Fibroblast of mammary gland (primary cell): ENCODE measurements around the gene PLAAT1.

Source experiments
- DNase-seq: peaks from one replicate; pipeline ENCODE4 v3.0.0-alpha.2; 2010; ENCODE audit warnings: low read depth
- H3K4me3 ChIP-seq: 2 replicates; pipeline ENCODE4 v1.5.1; 2011; ENCODE audit warnings: low read depth, mild to moderate bottlenecking, low read length, moderate library complexity; ENCODE audit not compliant: control insufficient read depth
- TF ChIP-seq, protein P1 (sequence below): conservative IDR thresholded peaks from 2 replicates; pipeline ENCODE4 v1.5.1; 2011; ENCODE audit warnings: low read depth, low read length, inconsistent platforms; ENCODE audit not compliant: control insufficient read depth, insufficient read depth

The PLAAT1 gene

DNA sequence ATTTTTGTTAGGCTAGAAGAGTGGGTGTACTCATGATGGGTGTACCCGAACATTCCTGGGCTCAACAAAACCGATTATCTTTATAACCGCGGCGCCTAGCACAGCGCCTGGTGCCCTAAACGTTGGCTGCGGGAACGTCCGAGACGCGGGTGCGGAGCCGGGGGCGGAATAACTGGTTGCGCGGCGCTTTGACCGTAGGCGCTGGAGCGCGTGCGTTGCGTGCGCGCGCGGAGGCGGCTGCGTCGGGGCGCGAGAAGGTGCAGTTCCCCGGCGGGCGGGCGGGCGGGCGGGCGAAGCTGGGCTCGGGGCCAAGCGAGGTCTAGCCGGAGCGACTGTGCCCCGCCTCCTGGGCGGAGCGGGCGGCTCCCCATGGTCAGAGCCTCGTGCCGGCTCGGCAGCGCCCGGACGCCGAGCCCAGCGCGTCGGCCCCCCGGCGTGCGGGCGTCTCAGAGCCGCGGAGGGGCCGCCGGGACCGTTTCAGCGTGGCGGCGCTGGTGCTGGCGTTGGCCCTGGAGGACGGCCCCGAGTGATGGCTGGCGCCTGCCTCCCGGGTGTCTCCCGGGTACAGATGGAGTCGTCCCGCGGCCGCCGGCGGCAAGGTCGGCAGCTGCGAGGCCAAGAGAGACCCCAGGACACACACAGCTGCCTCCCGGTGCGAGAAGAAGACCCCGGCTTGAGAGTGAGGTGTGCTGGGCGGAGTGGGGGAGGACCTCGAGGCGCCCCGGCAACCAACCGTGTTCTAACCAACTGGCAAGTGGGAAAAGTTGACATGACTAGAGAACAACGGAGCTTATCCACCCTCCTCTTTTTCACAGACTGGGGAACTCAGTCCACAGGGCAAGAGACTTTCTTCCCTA is at the start of gene PLAAT1:
PLAAT1 (plus strand) TSS at position 373 of the 857 bp plus-strand sequence. CDS start 14,429 bp downstream, outside the sequence.
- peak; percentile 38 for DNase-seq
- peak within 1 kb of the TSS; percentile 44 for H3K4me3 ChIP-seq
- TF ChIP-seq, protein P1, sequence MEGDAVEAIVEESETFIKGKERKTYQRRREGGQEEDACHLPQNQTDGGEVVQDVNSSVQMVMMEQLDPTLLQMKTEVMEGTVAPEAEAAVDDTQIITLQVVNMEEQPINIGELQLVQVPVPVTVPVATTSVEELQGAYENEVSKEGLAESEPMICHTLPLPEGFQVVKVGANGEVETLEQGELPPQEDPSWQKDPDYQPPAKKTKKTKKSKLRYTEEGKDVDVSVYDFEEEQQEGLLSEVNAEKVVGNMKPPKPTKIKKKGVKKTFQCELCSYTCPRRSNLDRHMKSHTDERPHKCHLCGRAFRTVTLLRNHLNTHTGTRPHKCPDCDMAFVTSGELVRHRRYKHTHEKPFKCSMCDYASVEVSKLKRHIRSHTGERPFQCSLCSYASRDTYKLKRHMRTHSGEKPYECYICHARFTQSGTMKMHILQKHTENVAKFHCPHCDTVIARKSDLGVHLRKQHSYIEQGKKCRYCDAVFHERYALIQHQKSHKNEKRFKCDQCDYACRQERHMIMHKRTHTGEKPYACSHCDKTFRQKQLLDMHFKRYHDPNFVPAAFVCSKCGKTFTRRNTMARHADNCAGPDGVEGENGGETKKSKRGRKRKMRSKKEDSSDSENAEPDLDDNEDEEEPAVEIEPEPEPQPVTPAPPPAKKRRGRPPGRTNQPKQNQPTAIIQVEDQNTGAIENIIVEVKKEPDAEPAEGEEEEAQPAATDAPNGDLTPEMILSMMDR, result no peak

DNA sequence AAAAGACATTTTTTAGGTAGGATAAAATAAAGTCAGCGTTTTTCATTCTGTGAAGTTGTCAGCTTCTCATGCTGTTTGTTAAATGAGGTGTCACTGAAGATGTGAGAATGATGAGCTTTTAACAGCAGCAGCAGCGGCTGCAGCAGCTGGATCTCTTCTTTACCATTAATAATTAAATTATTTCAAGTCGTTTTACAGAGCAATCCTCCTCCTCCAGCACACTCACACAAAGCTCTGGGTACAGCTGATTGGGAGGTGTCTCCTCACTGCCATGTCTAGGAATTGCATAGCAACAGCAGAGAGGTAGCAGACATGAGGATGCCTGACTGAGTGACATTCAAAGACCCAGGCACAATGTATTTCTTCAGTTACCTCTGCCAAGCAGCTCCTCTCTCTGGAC is 46.7 kb upstream of the PLAAT1 start:
- no peak overlapping the region for H3K4me3 ChIP-seq
- TF ChIP-seq, protein P1, result no peak
- DNase-seq, result no peak

DNA sequence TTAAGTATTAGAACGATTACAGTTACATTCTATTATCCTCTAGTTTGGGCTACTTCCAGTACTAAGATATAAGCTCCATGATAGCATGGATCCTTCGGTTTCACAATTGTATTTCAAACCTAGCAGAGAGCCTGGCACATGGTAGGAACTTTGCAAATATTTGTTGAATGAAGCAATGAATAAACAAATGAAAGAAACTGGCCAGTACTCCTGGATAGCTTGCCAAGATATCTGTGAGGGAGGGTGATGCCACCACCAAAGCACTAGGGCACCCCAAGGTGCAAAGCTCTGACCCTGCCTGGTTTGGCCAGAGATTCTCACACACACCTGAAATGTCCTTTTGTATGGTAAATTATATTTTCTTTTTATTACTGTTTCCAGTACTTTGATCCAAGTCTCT is 44.3 kb upstream of the PLAAT1 start:
- no peak overlapping the region for H3K4me3 ChIP-seq
- TF ChIP-seq, protein P1, result no peak
- no peak for DNase-seq

DNA sequence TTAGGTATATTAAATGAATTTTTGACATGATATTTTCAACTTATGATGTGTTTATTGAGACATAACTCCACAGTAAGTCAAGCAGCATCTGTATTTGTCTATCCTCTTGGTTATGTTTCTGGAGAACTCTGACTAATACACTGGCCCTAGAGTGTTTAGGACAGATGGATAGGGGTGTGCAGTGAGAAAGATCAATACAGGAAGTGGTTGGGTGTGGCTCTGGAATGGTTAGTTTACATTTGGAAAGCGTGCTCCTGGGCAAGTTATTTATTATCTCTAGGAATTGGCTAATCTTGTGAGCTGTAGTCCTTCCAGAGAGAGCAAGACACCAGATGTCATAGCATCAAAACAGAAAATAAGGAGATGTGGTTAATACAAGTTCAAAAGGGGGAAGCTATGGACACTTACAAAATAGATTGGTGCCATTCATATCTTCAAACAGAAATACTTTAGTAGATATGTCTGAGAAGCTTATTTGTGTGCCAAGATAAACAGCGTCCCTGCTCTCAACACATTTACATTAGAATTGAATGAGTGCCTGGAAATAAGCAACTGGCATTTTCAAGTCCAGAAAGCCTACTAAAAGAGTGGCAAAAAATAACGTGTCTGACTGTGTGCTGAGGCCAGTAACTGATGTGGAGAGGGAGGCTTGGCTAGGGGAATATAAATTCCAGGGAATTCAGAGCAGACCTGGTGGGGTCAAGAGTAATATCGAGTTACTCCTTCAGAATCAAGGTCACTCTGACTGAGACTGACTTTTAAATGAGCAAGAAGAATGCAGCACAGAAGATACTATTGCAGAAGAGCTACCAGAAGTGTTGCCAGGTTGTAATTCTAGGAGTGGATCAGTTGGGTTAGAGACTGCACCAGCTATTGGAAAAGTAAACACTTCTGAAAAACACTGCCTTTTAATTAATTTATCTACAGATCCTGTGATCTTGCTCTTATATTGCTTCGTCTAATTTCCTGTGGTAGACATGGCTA is 33.4 kb upstream of the PLAAT1 start:
- peak; percentile 39 for DNase-seq
- no peak overlapping the region for H3K4me3 ChIP-seq
- TF ChIP-seq, protein P1, result no peak

DNA sequence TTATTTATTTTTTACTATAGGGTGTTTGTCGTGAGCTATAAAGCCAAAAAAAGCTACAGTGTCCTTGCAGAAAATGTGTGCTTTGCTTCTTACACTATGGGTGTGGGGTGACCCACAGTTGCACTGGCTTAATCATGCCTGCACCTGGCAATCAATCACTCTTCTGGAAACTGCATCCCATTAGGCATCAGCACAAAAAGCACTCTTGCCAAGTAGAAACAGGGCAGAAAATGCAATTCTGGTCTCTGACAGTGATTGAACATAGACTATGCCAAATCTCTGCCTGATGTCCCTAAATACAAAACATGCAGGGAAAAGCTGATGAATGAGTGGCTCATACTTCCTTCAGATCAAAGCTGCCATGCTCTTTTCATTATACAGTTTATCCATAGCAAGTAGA is 30.4 kb upstream of the PLAAT1 start:
- TF ChIP-seq, protein P1, result no peak
- no peak for DNase-seq
- H3K4me3 ChIP-seq, result no peak overlapping the region

DNA sequence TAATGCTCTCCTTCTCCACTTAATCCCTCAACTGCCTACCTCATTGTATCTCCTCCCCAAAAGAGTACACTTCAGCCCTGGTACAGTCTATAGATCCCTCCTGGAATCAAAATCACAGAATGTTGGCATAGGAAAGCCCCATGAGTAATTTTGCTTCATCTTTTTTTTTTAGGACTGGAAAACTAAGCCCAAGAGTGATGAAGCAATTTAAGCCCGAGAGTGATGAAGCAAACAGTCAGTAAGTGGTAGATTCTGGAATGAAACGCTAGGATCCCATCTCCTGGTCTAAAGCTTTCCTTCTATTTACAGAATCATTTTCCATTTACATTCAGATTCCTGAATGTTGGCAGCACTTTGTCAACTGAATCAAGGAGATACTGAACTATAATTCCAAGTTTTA is 29.8 kb upstream of the PLAAT1 start:
- DNase-seq, result no peak
- TF ChIP-seq, protein P1, result no peak
- no peak overlapping the region for H3K4me3 ChIP-seq
